GM21447 (cell line): ENCODE data around the gene NR2C2.
"Not testable (repeated sequence)": the region's sequence is repeated elsewhere in the genome, so short reads cannot be mapped to it uniquely, and the experiment has no call there.

ENCODE experiments used
- ATAC-seq: cut with Tn5 transposase; IDR thresholded peaks from one replicate; pipeline ENCODE4 v1.9.1; 2021; ENCODE audit not compliant: unreplicated experiment

NR2C2 gene

DNA sequence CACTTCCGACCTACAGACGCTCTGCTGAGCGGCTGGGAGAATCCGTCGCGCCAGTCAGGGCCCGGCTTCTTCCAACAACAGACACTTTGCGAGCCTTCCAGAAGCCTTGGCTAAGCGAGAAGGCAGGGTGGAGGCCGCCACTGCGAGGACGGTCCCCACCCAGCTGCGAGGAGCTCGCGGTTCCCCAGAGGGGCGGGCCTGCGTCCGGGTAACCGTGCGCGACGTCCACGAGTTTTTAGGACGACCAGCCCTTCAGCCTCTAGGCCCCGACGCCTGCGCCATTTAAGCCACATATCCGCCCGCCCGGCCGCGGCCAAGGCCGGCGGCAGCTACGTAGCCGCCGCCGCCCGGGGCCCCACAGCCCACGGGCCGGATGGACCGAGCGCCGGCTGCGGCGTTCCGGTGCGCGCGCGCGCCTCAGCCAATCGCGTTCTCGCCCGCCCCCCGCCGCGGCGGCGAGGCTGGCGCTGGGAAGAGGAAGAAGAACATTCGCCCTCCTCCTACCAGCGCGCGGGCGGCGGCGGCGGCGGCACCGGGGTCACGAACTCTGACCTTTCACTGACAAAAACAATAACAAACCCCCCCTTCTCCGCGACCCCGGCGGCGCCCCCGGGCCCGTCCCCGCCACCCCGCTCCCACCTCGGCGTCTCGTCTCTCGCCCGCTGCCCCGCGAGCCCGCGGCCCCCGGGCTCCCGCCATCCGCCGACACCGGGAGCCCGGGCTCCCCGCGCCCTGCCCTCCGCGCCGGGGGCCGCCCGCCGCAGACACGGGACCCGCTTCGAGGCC is at the start of gene NR2C2:
TSS of gene NR2C2 (plus strand) at position 484 of the 786 bp plus-strand sequence. CDS start 56,332 bp downstream, outside the sequence.
- peak; percentile 47 for ATAC-seq

DNA sequence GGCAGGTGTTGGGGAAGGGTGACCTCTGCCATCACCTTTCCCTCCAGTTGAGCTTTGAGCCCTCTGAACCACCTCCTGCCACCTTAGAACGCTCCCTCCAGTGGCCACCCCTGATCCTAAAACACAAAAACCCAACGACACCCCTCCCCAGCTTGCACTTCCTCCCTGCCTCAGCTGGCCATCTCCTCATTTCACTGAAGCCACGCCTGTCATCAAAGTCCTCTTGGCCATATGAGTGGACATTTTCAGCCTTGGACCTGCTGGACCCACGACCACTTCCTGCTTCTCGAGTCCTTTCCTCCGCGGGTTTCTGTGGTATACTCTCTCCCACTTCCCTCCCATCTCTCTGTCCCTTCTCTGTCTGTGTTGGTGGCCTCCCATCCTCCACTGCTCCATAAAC is 48.5 kb upstream of the NR2C2 start:
- no peak for ATAC-seq

DNA sequence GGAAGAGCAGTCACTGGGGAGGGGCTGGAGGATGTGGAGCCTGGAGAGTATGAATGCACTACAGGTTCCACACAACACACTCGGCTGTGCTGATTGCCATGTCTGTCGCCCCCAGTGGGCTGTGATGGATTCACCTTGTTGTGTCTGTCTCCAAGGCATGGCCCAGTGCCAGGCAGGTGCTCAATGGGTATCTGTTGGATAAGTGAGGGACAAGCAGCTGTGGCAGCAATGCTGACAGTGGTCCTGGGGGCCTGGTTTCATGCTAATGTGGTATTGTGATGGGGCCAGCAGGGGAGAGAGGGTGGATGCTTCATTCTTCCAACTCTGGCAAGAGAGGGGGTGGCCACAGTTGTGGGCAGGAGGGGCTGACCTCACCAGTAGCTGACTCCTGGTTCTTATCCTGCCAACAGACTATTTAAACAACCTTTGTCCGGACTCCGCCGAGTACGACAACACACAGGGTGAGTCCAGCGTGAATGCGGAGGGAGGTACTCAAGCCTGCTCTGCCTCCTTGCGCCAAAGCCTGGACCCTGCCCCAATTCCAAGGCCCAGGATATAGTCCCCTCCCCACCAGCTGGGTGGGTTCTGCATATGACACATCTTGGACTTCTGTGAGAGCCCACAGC is 47.3 kb upstream of the NR2C2 start:
- no peak for ATAC-seq

DNA sequence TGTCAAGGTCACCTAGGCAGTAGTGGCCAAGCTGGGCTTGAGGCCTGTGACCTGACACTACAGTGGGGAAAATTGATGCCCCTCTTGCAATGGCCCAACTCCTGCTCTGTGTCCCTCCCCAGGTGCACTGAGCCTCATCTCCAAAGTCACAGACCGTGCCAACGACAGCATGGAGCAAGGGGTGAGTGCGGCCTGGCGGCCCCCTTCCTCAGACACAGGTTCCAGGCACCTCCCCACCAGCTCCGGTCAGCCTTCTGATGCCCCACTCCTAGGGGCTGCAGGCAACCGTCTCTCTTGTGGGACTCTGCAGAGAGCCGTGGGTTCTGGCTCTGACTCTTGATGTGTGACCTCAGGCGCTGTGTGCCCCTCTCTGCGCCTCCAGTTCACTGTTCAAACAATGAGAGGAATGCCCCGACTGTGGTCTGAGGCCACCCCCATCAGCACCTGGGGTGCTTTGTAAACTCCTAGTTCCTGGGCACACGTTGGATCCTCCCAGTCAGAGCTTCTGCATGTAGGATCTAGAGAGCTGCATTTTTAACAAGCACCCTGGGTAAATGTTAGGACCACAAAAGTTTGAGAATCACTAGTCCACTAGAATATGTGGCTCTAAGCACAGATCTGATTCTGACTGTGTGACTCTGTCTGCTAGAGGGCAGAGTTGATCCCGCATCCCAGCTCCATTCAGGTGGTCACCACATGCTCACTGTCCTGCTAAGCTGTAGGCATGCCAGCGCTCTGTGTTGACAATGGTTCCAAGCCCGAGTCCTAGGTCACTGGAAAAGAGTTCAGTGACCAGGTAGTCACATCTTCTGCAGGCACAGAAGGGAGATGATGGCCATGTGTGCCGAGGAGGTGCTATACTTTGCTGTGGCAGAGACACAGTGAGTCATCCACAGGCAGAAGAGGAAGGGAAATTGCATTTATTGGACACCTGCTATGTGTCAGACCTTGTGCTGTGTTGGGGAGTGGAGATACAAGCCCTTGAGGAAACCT is 46.2 kb upstream of the NR2C2 start:
- ATAC-seq: no peak

DNA sequence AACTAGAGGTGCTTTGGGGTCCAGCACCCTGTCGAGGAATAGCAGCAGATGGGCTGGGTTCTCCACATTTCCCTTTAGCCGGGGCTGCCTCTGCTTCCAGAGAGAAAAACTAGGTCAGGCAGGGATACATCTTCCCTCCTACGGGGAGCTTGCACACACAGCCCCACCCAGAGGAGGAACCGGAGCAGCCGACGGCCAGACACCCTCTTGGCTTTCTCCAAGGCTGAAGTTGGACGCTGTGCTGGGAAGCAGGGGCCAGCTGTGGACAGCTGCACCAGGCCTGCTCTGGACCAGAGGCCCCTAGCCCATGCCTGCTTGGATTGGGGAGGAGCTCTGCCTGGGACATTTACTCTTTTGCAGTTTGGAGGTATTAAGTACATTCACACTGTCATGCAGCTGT is 44.7 kb upstream of the NR2C2 start:
- ATAC-seq: no peak

DNA sequence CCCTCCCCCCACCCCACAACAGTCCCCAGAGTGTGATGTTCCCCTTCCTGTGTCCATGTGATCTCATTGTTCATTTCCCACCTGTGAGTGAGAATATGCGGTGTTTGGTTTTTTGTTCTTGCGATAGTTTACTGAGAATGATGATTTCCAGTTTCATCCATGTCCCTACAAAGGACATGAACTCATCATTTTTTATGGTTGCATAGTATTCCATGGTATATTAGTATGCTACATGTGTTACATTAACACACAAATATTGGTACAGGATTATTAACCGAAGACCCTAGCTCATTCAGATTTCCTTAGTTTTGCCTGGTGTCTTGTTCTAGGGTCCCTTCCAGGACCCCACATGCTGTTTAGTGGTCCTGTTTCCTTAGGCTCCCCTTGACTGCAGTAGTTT is 43.9 kb upstream of the NR2C2 start:
- ATAC-seq: not testable (repeated sequence)

DNA sequence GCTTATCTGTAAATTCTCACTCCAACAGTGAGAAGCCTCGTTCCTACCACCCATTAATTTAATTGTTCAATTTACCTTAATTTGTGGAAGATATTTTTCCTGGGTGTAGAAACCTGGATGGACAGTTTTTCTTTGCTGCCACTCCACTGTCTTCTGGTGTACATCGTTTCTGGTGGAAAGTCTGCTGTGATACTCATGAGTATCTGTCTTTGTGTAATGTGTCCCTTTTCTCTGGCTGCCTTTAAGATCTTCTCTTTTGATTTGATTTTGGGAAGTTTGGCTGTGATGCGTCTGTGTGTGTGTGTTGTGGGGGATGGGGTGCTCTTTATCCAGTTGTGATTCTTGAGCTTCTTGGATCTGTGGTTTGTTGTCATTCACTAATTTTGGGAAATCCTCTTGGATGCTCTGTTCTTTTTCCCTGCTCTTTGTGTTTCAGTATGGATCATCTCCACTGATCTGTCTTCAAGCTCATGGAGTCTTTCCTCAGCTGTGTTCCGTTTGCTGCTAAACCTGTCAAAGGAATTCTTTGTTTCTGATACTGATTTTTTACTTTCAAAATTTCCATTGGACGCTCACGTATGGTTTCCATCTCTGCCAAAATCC is 42.2 kb upstream of the NR2C2 start:
- no peak for ATAC-seq

DNA sequence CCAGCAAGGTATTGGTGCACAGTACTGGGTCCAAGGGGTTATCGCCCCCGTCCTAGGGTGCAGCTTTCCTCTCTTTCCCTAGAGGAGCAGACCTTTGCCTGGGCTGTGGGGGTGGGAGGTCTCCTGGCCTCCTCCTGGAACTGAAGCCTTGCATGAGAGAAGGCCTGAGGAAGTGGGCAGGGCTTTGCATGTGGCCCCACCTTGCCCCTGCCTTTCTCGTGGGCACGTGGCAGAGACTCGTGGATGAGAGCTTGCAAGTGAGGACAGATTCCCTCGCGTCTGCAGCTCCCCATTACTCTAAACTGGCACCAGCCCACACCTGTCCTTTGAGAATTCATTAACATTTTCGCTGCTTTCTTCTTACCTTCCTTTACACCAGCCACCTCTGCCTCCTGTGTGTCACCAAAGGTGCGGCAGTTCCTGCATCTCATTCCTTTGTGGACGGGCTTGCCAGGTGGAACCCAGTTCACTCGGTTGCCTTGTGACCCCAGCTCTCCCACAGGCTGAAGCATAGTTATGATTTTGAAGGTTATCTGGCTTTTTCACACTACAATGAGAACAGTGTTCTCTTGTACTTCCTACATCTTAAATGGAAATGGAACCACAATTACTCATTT is 40.9 kb upstream of the NR2C2 start:
- no peak for ATAC-seq

DNA sequence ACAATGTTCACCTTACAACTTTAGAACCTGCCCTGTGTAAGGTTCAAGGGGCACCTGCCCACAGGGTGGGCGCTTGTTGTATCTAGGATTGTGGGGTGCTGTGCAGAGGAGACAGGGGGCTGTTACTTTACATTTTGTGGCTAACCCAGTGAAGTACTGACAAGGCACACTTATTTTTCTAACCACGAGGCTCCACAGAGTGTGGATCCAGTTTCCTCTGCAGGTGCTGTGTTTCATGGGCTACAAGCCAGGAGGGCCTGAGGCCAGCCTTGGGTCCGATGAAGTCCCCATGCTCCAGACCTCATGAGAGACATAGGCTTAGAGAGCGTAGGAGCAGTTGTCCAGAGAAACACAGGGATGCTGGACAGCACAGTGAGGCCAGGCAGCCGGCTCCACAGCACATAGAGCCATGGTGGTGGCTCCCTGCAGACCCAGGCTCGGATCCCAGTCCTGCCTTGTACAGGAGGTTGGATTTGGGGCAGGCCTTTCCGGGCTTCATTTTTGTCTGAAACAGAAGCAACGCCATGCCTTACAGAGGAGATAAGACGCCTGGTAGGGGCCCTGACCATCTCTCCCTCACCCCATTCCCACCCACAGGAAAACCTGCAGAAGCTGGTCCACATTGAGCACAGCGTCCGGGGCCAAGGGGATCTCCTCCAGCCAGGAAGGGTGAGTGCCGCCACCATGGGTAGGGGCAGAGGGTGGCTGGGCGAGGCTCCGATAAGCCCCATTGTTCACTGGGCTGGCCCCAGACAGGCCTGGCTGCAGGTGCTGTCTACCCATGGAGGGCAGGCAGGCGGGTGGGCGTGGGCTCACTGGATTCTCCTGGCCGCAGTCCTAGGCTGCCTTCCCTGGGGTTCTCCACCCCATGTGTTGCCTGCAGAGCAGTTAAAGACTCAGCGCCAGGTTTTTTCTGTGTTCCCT is 40.1 kb upstream of the NR2C2 start:
- no peak for ATAC-seq

DNA sequence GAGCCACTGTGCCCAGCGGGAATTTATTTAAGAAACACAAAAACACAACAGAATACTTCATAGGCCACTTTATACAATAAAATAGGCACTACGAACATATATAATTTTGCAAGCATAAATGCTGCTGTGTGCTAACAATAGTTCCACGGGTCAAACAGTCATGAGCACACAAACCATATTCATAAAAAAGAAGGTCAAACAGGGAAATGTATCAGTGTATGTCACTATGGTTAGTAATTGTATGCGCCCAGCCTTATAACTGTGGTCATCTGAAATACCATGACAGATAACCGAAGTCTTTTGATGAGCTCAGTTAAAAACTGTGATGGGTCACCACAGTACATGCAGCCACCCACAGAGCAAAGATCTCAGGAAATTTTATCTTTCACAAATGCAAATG is 38.1 kb upstream of the NR2C2 start:
- no peak for ATAC-seq

DNA sequence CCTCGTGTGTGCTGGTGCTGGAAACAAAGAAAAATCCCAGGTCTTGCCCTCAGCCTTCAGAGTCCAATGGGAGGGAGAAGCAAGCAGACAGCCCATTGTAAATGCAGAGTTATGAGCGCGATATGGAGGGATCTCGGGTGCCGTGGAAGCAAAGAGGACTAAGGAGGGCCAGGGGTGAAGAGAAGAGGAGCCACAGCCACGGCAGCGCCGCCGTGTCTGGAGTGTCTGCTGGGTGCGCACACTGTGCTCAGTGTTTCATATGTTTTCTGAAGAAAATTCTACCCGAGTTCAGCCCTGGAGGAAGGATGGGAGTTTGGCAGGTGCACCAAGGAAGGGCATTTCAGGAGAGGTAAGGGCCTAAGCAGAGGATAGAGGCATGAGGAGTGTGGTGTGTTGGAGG is 35.7 kb upstream of the NR2C2 start:
- ATAC-seq: no peak

DNA sequence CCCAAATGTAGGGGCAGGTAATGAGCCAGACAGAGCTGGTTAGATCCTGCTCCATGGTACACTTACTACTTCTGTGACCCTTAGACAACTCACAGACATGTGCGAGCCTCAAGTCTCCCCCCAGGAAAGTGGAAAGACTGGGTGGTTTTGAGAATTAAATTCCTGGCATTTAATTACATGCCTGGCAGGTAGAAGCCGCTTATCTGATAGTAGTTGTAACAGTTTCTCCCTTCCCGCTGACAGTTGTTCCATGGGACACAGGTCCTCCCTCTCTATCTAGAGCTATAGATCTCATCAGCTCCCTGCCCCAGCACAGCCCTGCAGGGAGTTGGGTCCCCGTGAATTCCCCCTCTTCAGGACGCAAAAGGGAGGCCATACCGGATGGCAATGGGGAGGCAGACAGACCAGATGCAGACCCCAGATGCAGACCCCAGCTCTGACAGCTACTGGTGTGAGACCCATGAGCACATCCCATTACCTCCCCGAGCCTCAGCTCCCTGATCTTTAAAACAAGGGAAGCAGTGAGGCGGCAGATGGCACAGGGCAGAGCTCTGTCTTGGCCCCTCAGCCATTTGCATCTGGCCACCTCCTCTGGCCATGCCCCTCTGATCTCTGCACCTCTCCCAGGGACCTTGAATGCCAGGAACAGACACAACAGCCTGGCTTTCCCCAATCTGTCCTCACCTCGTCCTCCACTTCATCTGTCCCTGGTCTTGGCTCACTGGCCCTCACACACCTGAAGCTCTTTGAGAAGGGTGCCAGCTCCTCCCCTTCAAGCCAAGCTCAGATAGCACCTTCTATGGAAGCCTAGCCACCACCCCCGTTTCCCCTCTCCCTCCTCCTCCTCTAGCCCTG is 34.1 kb upstream of the NR2C2 start:
- no peak for ATAC-seq

DNA sequence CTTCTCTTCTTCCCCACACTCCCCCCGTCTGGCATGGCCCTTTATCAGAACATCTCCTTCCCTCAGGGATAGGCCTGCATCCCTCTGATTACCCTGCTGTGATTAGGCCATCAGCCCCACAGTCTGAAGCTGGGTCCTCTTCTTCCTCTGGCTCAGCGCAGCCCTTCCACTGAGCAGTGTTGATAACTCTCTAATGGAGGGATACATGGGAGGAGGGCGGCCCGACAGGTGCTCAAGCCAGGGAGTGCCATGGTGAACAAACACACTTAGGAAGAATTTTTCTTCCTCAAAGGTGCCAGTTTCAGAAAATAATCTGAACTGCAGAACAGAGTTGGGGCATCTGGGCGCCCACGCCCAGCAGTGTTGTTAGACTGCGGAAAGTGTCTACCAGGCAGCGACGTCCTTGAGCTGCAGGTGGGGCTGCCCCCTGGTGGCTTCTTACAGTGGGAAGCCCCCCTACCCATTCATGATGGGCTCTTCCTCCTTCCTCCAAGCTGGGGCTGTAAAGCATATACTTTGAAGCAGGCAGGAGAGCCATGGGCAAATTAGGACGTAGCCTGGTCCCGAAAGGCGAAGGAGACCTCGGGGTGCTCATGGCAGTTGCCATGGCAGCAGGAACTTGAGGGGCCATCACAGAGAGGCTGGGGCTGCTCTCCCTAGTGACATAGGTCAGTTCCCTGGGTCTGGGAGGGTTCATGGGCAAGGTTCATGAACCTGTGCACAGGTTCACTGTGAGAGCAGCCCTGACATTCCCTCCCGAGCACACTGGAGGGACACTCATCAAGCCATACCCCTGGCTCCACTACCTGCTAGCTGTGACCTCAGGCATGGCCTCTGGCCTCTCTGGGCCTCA is 33.2 kb upstream of the NR2C2 start:
- no peak for ATAC-seq

DNA sequence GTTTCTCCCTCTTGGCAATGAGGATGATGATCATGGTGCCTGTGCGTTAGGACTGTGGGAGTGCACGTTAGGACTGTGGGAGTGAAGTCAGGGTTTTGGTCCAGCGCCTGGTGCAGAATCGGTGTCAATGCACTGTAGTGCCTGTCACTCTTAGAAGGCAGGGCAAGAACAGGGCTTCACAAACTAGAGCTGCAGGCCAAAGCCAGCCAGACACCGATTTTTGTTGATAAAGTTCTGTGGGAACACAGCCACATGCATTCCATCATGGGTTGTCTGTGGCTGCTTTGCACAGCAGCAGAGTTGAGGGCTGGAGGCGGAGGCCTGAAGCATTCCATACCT is 32.6 kb upstream of the NR2C2 start:
- no peak for ATAC-seq

DNA sequence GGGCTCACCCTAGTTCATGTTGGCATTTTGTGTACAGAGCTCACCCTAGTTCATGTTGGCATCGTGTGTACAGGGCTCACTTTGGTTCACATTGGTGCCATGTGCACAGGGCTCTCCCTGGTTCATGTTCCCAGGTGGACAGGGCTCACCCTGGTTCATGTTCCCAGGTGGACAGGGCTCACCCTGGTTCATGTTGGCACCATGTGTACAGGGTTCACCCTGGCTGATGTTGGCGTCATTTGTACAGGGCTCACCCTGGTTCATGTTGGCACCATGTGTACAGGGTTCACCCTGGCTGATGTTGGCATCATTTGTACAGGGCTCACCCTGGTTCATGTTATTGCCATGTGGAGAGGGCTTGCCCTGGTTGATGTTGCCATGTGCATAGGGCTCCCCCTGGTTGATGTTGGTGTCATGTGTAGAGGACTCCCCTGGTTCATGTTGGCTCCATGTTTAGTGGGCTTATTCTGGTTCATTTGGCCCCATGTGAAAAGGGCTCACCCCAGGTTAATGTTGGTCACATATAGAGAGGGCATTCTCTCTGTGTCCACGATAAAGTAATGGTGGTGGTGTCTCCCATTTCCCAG is 31.7 kb upstream of the NR2C2 start:
- no peak for ATAC-seq

DNA sequence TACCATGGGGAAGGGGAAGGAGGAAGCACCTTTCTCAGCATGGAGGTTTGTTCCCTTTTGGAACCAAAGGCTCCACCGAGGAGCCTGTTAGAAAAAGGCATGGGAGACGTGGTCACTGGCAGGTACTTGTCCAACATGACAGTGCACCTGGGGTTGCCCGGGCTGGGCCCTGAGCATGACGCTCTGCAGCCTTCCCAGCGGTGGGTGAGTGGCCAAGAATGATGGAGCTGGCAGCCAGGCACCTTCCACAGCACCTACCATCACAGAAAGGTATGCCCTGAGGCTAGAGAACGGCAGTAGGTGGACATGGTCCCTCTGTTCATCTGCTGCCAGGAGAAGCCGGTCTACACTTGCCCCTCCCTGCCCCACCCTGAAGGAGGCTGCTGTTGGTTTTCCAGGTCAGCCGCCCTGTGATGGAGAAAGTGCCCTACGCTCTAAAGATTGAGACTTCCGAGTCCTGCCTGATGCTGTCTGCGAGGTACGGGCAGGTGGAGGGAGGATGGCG is 29.0 kb upstream of the NR2C2 start:
- no peak for ATAC-seq

DNA sequence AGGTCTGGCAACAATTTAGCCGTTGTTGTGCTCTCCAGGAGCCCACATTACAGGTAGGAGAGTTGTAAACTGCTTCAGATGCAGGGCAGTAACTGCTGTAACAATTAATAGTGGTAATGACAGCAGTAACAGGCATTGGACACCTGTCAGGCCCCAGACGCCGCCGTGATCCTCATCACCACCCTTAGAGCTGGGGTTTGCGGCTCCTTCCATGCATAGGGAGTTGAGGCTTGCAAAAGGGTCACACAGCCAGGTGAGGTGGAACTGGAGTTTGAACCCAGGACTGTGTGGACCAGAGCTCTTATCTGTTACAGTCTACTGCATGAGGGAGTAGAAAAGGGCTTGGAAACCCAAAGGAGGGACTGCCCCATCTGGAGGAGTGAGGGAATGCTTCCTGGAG is 26.8 kb upstream of the NR2C2 start:
- ATAC-seq: no peak
